ENCODE results near the gene SNX2.
A peak's percentile ranks its signal among the peaks of the same experiment; 100 is the strongest.

DNA sequence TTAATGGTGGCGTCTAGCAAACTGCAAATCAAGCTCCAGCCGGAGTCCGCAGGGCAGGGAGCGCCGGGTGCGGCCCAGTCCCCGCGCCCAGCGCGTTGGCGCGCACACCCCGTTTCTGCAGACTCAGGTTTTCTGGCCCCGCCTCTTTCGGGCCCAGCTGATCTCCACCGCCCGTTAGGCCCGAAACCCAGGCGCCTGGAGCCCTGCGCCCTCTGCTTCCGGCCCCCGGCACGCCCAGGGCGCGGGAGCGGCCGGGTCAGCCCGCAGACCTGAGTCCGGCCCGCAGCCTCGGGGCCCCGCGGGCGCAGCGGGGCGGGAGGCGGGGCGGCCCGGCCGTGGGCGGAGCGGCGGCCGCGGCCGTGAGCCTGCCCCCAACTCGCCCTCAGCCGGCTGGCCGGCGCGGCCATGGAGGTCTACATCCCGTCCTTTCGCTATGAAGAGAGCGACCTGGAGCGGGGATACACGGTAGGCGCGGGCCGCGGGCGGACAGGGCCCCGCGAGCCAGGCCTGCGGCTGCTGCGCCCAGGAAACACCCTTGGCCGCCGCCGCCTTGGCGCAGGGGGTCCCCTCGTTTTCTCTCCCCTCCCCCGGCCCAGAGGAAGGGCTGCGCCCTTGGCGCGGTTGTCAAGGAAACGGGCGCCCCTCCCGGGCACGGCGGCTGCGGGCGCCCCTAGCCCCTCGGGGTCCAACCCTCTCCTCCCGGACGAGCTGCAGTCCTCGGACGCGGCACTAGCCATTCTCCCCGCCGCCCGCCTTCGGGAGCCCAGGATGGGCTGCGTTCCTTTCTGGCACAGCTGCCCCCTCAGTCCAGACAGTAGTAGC lies 70.6 kb downstream of the SNX2 start, which contains the start of gene SNX24:
- TF ChIP-seq, protein P1, sequence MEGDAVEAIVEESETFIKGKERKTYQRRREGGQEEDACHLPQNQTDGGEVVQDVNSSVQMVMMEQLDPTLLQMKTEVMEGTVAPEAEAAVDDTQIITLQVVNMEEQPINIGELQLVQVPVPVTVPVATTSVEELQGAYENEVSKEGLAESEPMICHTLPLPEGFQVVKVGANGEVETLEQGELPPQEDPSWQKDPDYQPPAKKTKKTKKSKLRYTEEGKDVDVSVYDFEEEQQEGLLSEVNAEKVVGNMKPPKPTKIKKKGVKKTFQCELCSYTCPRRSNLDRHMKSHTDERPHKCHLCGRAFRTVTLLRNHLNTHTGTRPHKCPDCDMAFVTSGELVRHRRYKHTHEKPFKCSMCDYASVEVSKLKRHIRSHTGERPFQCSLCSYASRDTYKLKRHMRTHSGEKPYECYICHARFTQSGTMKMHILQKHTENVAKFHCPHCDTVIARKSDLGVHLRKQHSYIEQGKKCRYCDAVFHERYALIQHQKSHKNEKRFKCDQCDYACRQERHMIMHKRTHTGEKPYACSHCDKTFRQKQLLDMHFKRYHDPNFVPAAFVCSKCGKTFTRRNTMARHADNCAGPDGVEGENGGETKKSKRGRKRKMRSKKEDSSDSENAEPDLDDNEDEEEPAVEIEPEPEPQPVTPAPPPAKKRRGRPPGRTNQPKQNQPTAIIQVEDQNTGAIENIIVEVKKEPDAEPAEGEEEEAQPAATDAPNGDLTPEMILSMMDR (IDR thresholded peaks at IDR 0.05): peak in 1 of 4 experiments; percentile 3
- peak; percentile 9 for TF ChIP-seq POLR2A (IDR thresholded peaks at IDR 0.05)
